ENCODE data around the gene SLC7A1.
A peak's percentile ranks its signal among the peaks of the same experiment; 100 is the strongest.
"Not testable (repeated sequence)": the region's sequence is repeated elsewhere in the genome, so short reads cannot be mapped to it uniquely, and the experiment has no call there.

SLC7A1 gene

GRCh38 chr13:29595380-29596063 is at the start of gene SLC7A1:
Gene SLC7A1 (minus strand): TSS chr13:29595688. CDS start chr13:29536188, 59,500 bp downstream.
- DNase-seq (ENCODE audit: low read depth), result peak; percentile 74

GRCh38 chr13:29640665-29641064 is 45.2 kb upstream of the SLC7A1 start:
- no peak for DNase-seq (ENCODE audit: low read depth)

GRCh38 chr13:29636831-29637230 is 41.3 kb upstream of the SLC7A1 start:
- DNase-seq (ENCODE audit: low read depth), result not testable (repeated sequence)

DNA sequence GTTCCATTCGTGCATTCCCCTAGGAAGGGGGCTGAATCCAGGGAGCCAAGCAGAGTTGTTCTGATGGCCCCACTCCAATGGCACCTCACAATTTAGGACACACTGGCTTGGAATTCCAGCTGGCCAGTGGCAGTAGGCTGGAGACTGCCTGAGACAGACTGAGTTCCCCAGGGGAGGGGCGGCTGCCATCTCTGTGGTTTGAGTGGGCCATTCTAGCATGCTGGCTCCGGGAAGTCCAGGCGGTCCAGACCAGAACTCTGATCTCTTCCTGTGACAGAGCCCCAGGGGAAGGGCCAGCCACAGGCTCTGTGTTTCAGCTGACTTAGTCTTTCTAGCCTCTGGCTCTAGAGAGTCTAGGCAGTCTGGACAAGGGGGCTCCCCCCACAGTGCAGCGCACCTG is 29.5 kb upstream of the SLC7A1 start:
- no peak for DNase-seq (ENCODE audit: low read depth)

- DNase-seq (ENCODE audit: low read depth), result no peak
These were observed 26.4 kb upstream of the SLC7A1 start for GRCh38 chr13:29621841-29622240.

DNA sequence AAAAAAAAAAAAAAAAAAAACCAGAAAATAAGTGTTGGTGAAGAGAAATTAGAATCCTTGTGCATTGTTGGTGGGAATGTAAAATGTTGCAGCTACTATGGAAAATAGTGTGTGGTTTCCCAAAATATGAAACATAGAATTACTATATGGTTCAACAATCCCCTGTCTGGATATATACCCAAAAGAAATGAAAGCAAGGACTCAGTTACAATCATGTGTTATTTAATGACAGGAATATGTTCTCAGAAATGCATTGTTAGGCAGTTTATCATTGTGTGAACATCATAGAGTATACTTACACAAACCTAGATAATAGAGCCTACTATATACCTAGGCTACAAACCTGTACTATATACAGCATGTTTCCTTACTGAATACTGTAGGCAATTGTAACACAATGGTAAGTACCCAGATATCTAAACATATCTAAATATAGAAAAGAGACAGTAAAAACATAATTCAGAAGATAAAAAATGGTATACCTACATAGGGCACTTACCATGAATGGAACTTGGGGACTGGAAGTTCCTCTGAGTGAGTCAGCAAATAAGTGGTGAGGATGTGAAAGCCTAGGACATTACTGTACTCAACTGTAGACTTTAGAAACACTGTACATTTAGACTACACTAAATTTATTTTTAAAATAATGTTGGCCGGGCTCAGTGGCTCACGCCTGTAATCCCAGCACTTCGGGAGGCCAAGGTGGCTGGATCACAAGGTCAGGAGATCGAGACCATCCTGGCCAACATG is 25.7 kb upstream of the SLC7A1 start:
- no peak for DNase-seq (ENCODE audit: low read depth)

GRCh38 chr13:29619995-29620394 is 24.5 kb upstream of the SLC7A1 start:
- no peak for DNase-seq (ENCODE audit: low read depth)

- DNase-seq (ENCODE audit: low read depth), result no peak
These were observed 17.6 kb upstream of the SLC7A1 start for GRCh38 chr13:29613101-29613500.

- DNase-seq (ENCODE audit: low read depth), result no peak
These were observed 12.0 kb upstream of the SLC7A1 start for GRCh38 chr13:29607465-29607864.

- no peak for DNase-seq (ENCODE audit: low read depth)
These were observed 10.5 kb upstream of the SLC7A1 start for GRCh38 chr13:29605860-29606526.

- no peak for DNase-seq (ENCODE audit: low read depth)
These were observed 2.8 kb upstream of the SLC7A1 start for GRCh38 chr13:29598321-29598720.

- DNase-seq (ENCODE audit: low read depth), result no peak
These were observed 2.2 kb upstream of the SLC7A1 start for GRCh38 chr13:29597706-29598105.

DNA sequence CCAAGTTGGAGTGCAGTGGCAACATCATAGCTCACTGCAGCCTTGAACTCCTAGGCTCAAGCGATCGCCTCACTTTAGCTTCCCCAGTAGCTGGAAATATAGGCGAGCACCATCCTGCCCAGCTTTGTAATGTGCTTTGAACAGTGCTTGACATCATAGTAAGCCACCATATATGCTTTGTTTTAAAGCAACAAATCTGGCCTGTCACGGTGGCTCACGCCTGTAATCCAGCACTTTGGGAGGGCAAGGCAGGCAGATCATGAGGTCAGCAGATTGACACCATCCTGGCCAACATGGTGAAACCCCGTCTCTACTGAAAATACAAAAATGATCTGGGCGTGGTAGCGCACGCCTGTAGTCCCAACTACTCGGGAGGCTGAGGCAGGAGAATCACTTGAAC is 1.8 kb upstream of the SLC7A1 start:
- DNase-seq (ENCODE audit: low read depth), result no peak

GRCh38 chr13:29596064-29596418 is 553 bp upstream of the SLC7A1 start:
- no peak for DNase-seq (ENCODE audit: low read depth)

DNA sequence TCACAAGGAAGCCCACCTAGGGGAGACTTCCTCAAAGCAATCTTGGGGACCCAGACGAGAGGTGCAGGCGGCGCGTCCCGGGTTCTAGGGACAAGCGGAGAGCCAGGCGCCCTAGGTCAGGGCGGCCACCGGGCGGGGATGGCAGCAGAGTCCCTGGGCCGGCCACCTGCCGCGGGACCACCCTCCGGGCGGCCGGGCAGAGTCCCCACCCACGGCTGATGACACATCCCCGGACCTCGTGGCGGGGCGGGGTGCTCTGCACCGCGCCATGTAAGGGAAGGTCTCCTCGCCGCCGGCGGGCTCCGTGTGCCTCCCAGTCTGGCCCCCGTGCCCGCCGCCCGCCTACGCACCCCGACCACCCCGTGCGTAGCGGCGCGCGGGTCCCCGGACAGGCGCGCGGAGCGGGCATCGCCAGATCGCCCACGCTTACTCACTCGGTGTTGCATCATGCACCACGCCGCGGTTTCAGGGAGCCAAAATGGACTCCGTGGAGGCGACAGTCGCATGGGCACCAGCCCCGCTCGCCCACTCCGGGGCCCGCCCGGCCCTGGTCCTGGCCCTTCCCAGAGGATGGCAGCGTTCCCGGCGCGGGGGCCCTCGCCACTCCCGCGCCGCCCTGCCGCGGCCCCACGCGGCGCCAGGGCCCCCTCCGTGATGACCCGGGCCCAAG is 643 bp downstream of the SLC7A1 start:
- DNase-seq (ENCODE audit: low read depth), result peak; percentile 56

- DNase-seq (ENCODE audit: low read depth), result peak; percentile 14
These were observed 1.2 kb downstream of the SLC7A1 start for GRCh38 chr13:29594303-29594709.

- no peak for DNase-seq (ENCODE audit: low read depth)
These were observed 1.7 kb downstream of the SLC7A1 start for GRCh38 chr13:29593605-29594297.

DNA sequence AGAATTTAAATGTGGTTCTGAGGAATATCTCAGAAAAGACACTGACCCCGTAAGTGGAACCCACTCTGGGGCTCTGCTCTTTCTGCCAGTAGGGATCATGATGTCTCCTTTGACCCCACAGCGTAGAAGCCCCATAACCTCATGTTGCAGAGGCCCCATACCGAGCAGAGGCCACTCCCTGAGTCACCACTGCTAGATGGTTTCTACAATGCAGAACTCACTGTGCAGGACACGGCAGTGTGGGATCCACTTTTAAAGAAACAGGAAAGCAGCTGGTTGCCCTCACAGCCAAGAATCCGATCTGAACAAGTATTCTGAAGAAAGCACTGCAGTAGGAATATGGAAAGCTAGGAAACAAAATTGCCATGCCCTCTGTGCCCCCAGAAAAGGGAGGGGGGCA is 4.2 kb downstream of the SLC7A1 start:
- DNase-seq (ENCODE audit: low read depth), result no peak

GRCh38 chr13:29589967-29590366 is 5.5 kb downstream of the SLC7A1 start:
- no peak for DNase-seq (ENCODE audit: low read depth)

DNA sequence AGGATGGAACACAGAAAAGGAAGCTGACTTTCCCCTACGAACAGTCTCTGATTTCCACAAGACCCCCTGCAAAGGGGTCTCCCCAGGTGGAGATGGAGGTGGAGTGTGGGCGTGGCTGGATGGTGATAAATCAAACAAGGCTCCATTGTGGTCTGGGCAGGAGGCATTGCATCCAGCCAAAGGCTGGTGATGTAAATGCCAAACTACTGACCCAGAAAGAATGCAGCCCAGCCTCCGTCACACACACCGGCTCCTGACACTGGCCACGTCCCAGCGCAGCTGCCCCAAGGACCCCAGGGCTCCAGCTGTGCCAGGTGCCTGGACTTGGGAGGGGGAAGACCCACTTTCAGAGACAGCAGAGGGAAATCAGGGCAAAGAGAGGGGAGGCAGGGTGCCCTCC is 6.3 kb downstream of the SLC7A1 start:
- DNase-seq (ENCODE audit: low read depth), result no peak

GRCh38 chr13:29587645-29588044 is 7.8 kb downstream of the SLC7A1 start:
- DNase-seq (ENCODE audit: low read depth), result no peak
